Measurements from ENCODE around the gene NTM. TPM values are rescaled to one million over a fixed set of nuclear protein-coding genes. Genes with fewer than 3 reads are reported as not detected.

The NTM gene
- total and polyA plus RNA-seq, 7 donors = 0.07 to 1.1 (median 0.22) TPM; not detected in 2

DNA sequence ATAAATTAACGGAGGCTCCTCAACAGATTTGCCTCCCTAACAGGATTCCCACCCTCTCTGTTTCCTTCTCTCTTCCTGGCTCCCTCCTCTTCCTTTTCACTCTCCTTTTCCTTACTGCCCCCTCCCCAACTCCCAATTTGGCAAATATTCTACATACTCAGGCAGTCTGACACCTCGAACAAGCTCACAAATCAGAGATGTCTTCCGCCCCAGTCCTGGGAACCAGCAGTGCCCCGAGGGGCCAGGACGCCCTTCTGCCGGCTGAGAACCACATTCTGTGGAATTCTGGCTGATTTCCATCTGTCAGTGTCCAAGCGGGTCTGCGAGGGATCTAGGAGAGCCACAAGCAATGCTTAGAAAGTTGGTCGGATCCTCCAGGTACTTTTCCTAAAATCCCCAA, 94.0 kb downstream of the NTM start:
- Histone ChIP-seq H3K4me1 (no peaks in the 10 kb centered on the region), H3K4me3 (no peak overlapping the region), H3K9me3 (no peaks in the 10 kb centered on the region), H3K36me3 (ENCODE audit: insufficient read depth in 1 of 2, low read depth in 1 of 2) (no peaks in the 10 kb centered on the region), H3K27ac (no peak overlapping the region), H3K27me3 (ENCODE audit: insufficient read depth in 3 of 3, low read length in 2 of 3) (peaks cover 0 to 10% (median 4%) of the 10 kb centered on the region in 3 donors)
- 31 to 36% (median 33%) methylated on average over 9 of the region's 9 CpGs for WGBS, 3 donors
- ATAC-seq (no peak), DNase-seq (no peak)
- TF ChIP-seq CTCF (IDR thresholded peaks at IDR 0.05) = no peak
- intact Hi-C loops (cut with DNase I) = no loop called here

DNA sequence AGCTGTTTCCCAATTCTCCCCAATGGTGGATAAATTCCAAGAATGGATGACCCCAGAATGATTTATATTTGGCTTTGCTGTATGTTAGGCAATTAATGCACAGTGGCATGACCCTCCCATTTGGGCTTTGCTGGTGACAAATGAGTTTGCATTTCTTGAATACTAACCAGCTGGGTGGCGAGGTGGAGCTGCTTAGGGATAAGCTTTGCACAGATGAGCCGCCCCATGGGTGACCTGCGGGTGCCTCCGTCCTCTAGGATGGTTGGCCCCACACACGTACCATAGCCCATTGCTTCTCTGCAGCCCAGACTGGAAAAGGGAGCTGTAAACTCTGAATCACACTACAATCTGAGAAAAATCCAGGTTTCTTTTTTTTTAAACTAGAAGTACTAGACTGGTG, 94.6 kb downstream of the NTM start:
- Histone ChIP-seq H3K4me1 (no peaks in the 10 kb centered on the region), H3K27me3 (ENCODE audit: insufficient read depth in 3 of 3, low read length in 2 of 3) (peaks cover 0 to 10% (median 9%) of the 10 kb centered on the region in 3 donors), H3K4me3 (no peak overlapping the region), H3K36me3 (ENCODE audit: insufficient read depth in 1 of 2, low read depth in 1 of 2) (no peaks in the 10 kb centered on the region), H3K9me3 (no peaks in the 10 kb centered on the region), H3K27ac (no peak overlapping the region)
- no peak for TF ChIP-seq CTCF (IDR thresholded peaks at IDR 0.05)
- ATAC-seq (no peak), DNase-seq (no peak)
- intact Hi-C loops (cut with DNase I) = no loop called here
- 92 to 97% (median 94%) methylated on average over 5 of the region's 5 CpGs for WGBS, 3 donors

DNA sequence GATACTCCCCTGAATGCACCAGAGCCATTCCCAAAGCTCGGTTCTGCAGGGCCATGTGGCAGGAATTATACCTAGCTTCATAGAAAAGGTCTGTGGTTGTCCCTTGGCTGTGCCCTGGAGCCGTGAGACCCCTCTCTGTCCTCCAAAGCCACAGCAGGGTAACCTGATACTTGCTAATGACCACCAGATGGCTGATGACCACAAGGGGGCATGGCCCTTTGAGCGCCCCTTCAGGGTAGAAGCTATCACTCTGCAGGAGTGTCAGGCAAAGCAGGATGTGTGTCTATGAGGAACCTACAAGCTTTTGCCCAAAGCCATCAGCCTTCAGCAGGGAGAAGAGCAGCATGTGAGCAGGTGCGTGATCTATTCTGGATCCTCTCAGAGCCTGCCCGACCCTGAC, 95.3 kb downstream of the NTM start:
- WGBS, 3 donors = 59 to 67% (median 59%) methylated on average over 5 of the region's 5 CpGs
- no peak for DNase-seq
- Histone ChIP-seq H3K4me1 (no peaks in the 10 kb centered on the region), H3K36me3 (ENCODE audit: insufficient read depth in 1 of 2, low read depth in 1 of 2) (no peaks in the 10 kb centered on the region), H3K27me3 (ENCODE audit: insufficient read depth in 3 of 3, low read length in 2 of 3) (peaks cover 0 to 12% (median 10%) of the 10 kb centered on the region in 3 donors), H3K4me3 (no peak overlapping the region), H3K9me3 (no peaks in the 10 kb centered on the region), H3K27ac (no peak overlapping the region)
- intact Hi-C loops (cut with DNase I) = no loop called here
- no peak for TF ChIP-seq CTCF (IDR thresholded peaks at IDR 0.05)
- no peak for ATAC-seq

DNA sequence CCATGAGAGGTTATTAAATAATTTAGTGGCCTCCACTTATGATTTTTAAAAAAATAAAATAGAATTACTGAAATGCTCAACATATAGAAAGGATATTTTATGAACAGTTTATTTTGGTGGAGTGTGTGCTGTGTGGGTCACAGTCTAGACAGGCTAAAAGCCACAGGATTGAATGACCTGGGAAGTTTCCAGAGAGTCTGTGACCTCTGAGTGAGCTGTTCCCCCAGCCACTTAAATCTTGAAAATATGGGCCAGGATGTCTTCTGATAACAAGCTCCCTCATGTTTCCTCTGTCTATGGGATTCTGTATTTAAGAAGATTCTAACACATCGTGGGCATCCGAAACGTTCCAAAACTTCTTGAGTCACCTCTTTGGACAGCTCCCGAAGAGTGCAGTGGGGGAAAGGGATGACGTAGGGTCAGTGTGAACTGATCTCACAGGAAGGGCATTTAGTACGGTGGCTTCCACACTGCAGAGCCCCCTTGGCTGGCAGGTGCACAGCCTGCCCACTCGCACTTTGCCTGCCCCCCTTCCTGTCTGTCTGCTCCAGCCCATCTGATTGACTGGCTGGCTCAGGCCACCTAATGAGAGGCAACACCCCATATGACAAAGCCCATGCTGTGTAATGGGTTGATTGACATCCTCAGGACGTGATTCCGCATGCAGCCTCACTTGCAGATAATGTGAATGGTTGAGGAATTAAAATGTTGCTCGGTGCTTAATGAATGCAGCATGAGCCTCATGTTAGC, 97.4 kb downstream of the NTM start:
- ATAC-seq = no peak
- 19 to 30% (median 20%) methylated on average over 10 of the region's 10 CpGs for WGBS, 3 donors

More for the DNA sequence above, 97.4 kb downstream of the NTM start:
- Histone ChIP-seq H3K4me1 (no peaks in the 10 kb centered on the region), H3K36me3 (ENCODE audit: insufficient read depth in 1 of 2, low read depth in 1 of 2) (no peaks in the 10 kb centered on the region), H3K27me3 (ENCODE audit: insufficient read depth in 3 of 3, low read length in 2 of 3) (peaks cover 0 to 12% (median 10%) of the 10 kb centered on the region in 3 donors), H3K27ac (no peak overlapping the region), H3K4me3 (no peak overlapping the region), H3K9me3 (no peaks in the 10 kb centered on the region)
- no peak for TF ChIP-seq CTCF (IDR thresholded peaks at IDR 0.05)
- no peak for DNase-seq
- intact Hi-C loops (cut with DNase I) = no loop called here

All from psoas muscle (tissue), 8 donors.